Measurements from ENCODE around the gene POTEJ.
"Not testable (repeated sequence)": the region's sequence is repeated elsewhere in the genome, so short reads cannot be mapped to it uniquely, and the experiment has no call there.

DNA sequence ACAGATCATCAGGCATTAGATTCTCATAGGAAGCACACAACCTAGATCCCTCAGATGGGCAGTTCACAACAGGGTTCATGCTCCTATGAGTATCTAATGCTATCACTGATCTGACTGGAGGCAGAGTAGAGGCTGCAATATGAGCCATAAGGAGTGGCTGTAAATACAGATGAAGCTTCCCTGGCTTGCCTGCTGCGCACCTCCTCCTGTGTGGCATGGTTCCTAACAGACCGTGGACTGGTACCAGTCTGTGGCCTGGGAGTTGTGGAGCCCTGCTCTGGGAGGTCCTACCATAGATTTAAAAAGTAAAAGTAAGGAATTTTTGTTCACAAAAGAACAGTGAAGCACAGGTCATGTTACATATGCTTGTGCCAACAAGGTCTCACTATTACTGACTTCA is 27.7 kb downstream of the POTEJ start:
- TF ChIP-seq, protein P1, sequence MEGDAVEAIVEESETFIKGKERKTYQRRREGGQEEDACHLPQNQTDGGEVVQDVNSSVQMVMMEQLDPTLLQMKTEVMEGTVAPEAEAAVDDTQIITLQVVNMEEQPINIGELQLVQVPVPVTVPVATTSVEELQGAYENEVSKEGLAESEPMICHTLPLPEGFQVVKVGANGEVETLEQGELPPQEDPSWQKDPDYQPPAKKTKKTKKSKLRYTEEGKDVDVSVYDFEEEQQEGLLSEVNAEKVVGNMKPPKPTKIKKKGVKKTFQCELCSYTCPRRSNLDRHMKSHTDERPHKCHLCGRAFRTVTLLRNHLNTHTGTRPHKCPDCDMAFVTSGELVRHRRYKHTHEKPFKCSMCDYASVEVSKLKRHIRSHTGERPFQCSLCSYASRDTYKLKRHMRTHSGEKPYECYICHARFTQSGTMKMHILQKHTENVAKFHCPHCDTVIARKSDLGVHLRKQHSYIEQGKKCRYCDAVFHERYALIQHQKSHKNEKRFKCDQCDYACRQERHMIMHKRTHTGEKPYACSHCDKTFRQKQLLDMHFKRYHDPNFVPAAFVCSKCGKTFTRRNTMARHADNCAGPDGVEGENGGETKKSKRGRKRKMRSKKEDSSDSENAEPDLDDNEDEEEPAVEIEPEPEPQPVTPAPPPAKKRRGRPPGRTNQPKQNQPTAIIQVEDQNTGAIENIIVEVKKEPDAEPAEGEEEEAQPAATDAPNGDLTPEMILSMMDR (IDR thresholded peaks at IDR 0.05) = not testable (repeated sequence)
- not testable (repeated sequence) for TF ChIP-seq POLR2A, EP300 (IDR thresholded peaks at IDR 0.05)
